GM06990 (cell line): Measurements from ENCODE around the gene ERC1.

Source experiments
- DNase-seq: peaks from one replicate; pipeline ENCODE4 v3.0.0-alpha.2; 2011; ENCODE audit not compliant: insufficient read length; ENCODE audit errors: extremely low read depth
- H3K27me3 ChIP-seq: replicated peaks from 2 replicates; pipeline ENCODE4 v1.6.0; 2011; ENCODE audit warnings: low read length; ENCODE audit not compliant: control insufficient read depth, insufficient read depth
- H3K36me3 ChIP-seq: 2 replicates; pipeline ENCODE4 v1.5.1; 2011; ENCODE audit warnings: low read length; ENCODE audit not compliant: control insufficient read depth, insufficient read depth
- H3K4me3 ChIP-seq: replicated peaks from 2 replicates; pipeline ENCODE4 v1.5.1; 2011; ENCODE audit warnings: low read depth, mild to moderate bottlenecking, control low read depth, low read length
- TF ChIP-seq, protein P1 (sequence below): IDR thresholded peaks from 2 replicates; pipeline ENCODE4 v1.5.1; 2011; ENCODE audit warnings: low read length, control low read depth, mild to moderate bottlenecking, inconsistent platforms; ENCODE audit not compliant: insufficient read depth, poor library complexity, severe bottlenecking

ERC1 gene

GRCh38 chr12:1391722-1392121 lies 400.7 kb downstream of the ERC1 start:
- DNase-seq = no peak
- no peak overlapping the region for H3K4me3 ChIP-seq
- H3K36me3 ChIP-seq = no peaks in the 10 kb centered on the region
- TF ChIP-seq, protein P1, sequence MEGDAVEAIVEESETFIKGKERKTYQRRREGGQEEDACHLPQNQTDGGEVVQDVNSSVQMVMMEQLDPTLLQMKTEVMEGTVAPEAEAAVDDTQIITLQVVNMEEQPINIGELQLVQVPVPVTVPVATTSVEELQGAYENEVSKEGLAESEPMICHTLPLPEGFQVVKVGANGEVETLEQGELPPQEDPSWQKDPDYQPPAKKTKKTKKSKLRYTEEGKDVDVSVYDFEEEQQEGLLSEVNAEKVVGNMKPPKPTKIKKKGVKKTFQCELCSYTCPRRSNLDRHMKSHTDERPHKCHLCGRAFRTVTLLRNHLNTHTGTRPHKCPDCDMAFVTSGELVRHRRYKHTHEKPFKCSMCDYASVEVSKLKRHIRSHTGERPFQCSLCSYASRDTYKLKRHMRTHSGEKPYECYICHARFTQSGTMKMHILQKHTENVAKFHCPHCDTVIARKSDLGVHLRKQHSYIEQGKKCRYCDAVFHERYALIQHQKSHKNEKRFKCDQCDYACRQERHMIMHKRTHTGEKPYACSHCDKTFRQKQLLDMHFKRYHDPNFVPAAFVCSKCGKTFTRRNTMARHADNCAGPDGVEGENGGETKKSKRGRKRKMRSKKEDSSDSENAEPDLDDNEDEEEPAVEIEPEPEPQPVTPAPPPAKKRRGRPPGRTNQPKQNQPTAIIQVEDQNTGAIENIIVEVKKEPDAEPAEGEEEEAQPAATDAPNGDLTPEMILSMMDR = no peak
- H3K27me3 ChIP-seq = peaks cover 2% of the 10 kb centered on the region

GRCh38 chr12:1395421-1395955 lies 404.5 kb downstream of the ERC1 start:
- DNase-seq = no peak
- H3K27me3 ChIP-seq = peaks cover 2% of the 10 kb centered on the region
- H3K36me3 ChIP-seq = no peaks in the 10 kb centered on the region
- TF ChIP-seq, protein P1 = no peak
- no peak overlapping the region for H3K4me3 ChIP-seq

GRCh38 chr12:1398673-1399072 lies 407.6 kb downstream of the ERC1 start:
- Histone ChIP-seq H3K4me3 (no peak overlapping the region), H3K36me3 (no peaks in the 10 kb centered on the region), H3K27me3 (peaks cover 2% of the 10 kb centered on the region; the same call in 1 of the 2 replicates)
- TF ChIP-seq, protein P1 = no peak
- DNase-seq = no peak

DNA sequence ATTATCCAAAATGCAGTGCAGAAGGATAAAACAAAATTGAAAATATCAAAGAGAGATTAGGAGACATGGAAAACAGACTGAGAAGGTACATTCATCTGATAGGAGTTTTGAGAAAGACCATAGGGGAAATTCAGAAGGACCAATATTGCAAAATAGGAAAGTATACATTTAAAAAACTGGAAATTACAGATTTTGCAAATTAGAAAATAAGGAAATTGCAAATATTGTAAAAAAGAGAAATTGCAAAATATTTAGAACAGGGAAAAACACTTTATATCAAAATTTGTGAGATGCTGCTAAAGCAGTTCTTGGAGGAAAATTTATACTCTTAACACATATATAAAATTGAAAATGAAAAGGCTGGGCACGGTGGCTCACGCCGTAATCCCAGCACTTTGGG lies 410.9 kb downstream of the ERC1 start:
- no peak overlapping the region for H3K4me3 ChIP-seq
- no peaks in the 10 kb centered on the region for H3K27me3 ChIP-seq
- H3K36me3 ChIP-seq = no peaks in the 10 kb centered on the region
- TF ChIP-seq, protein P1 = no peak
- DNase-seq = no peak

GRCh38 chr12:1403417-1403816 lies 412.4 kb downstream of the ERC1 start:
- no peaks in the 10 kb centered on the region for H3K36me3 ChIP-seq
- no peak overlapping the region for H3K4me3 ChIP-seq
- TF ChIP-seq, protein P1 = no peak
- no peaks in the 10 kb centered on the region for H3K27me3 ChIP-seq
- DNase-seq = no peak

DNA sequence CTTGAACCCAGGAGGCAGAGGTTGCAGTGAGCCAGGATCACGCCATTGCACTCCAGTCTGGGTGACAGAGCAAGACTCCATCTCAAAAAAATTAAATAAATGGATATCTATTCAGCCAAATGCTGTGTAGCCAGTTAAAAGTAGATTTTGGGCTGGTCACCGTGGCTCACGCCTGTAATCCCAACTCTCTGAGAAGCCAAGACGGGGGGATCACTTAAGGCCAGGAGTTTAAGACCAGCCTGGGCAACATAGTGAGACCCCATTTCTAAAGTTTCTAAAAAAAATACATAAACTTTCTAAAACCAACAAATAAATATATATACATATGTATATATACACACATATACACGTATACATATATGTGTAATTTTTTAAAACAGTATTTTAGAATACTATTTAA lies 414.6 kb downstream of the ERC1 start:
- no peaks in the 10 kb centered on the region for H3K27me3 ChIP-seq
- DNase-seq = no peak
- TF ChIP-seq, protein P1 = no peak

More for the DNA sequence above, 414.6 kb downstream of the ERC1 start:
- Histone ChIP-seq H3K4me3 (no peak overlapping the region), H3K36me3 (no peaks in the 10 kb centered on the region)
